Right lobe of liver (tissue), 4 donors: ENCODE data around the gene DUSP7.

Experiments
- CTCF ChIP-seq, 4 donors: fragments of 200-600 bp in 3 of 4; fragments of 450-650 bp in 1 of 4; IDR thresholded peaks; one replicate each; pipeline versions ENCODE4 v1.5.1 to v1.8.0; 2016 to 2022; ENCODE audit warnings: antibody characterized with exemption in 4 of 4, mild to moderate bottlenecking in 2 of 4
- POLR2A ChIP-seq: fragments of 450-650 bp; IDR thresholded peaks from one replicate; pipeline ENCODE4 v1.6.1; 2017; ENCODE audit warnings: antibody characterized with exemption, mild to moderate bottlenecking
- donor health status: DM: no; HTN: no; CAD: no.
- donor health status: DM: no; HTN: no; CAD: no.
- donor health status: DM: no; HTN: yes; CAD: no.

- TF ChIP-seq POLR2A (no peak), CTCF (IDR thresholded peaks at IDR 0.05) (no peak)
These were observed 27.8 kb downstream of the DUSP7 start for GRCh38 chr3:52028572-52028971.
